HepG2 (cell line): ENCODE data around the gene PLPPR4. TPM values are rescaled to one million over a fixed set of nuclear protein-coding genes. Genes with fewer than 3 reads are reported as not detected.

ENCODE experiments used
- AKNA ChIP-seq: sonication (generic); formaldehyde crosslinking; IDR thresholded peaks from 2 replicates; pipeline ENCODE4 v1.4.0; 2020; ENCODE audit warnings: missing genetic modification reagents, borderline replicate concordance
- ARHGAP35 ChIP-seq: sonication (generic); formaldehyde crosslinking; IDR thresholded peaks from 2 replicates; pipeline ENCODE4 v1.9.0; 2022; ENCODE audit warnings: mild to moderate bottlenecking, inconsistent platforms, moderate library complexity, missing genetic modification reagents, borderline replicate concordance
- ATF3 ChIP-seq: sonication (generic); formaldehyde crosslinking; IDR thresholded peaks from 2 replicates; pipeline ENCODE4 v1.4.0; 2020; ENCODE audit warnings: missing genetic modification reagents
- DDIT3 ChIP-seq: sonication (generic); formaldehyde crosslinking; IDR thresholded peaks from 2 replicates; pipeline ENCODE4 v1.4.0; 2020; ENCODE audit warnings: mild to moderate bottlenecking, missing genetic modification reagents
- HOMEZ ChIP-seq: IDR thresholded peaks from 2 replicates; pipeline ENCODE4 v1.6.1; 2016; ENCODE audit warnings: low read depth
- PHB2 ChIP-seq: fragments of 450-650 bp; IDR thresholded peaks from 2 replicates; pipeline ENCODE4 v1.6.1; 2018; ENCODE audit not compliant: partially characterized antibody
- POLR2A ChIP-seq, 2 experiments: IDR thresholded peaks; 2 replicates each; pipeline ENCODE4 v1.6.1; 2011; ENCODE audit warnings: low read depth in 2 of 2, low read length in 2 of 2, mild to moderate bottlenecking in 1 of 2, moderate library complexity in 1 of 2; ENCODE audit not compliant: insufficient read depth in 1 of 2
- RBM39 ChIP-seq: fragments of 200-400 bp; formaldehyde crosslinking; IDR thresholded peaks from one replicate; pipeline ENCODE4 v1.6.1; 2018; ENCODE audit warnings: antibody characterized with exemption, mild to moderate bottlenecking, low read depth, low read length; ENCODE audit not compliant: poor library complexity, severe bottlenecking
- SNAI1 ChIP-seq: sonication (generic); formaldehyde crosslinking; IDR thresholded peaks from 2 replicates; pipeline ENCODE4 v1.5.0; 2020; ENCODE audit warnings: mild to moderate bottlenecking, missing genetic modification reagents, borderline replicate concordance
- TCF7 ChIP-seq: sonication (generic); IDR thresholded peaks from 2 replicates; pipeline ENCODE4 v1.6.1; 2016; ENCODE audit warnings: antibody characterized with exemption, low read depth
- YEATS2 ChIP-seq: sonication (generic); formaldehyde crosslinking; IDR thresholded peaks from 2 replicates; pipeline ENCODE4 v1.4.0; 2020; ENCODE audit warnings: missing genetic modification reagents, borderline replicate concordance
- ZFP90 ChIP-seq: sonication (generic); formaldehyde crosslinking; IDR thresholded peaks from 2 replicates; pipeline ENCODE4 v1.8.0; 2022; ENCODE audit warnings: missing genetic modification reagents, mild to moderate bottlenecking, inconsistent platforms, borderline replicate concordance
- ZFP91 ChIP-seq: sonication (generic); formaldehyde crosslinking; IDR thresholded peaks from 2 replicates; pipeline ENCODE4 v1.9.0; 2022; ENCODE audit warnings: missing genetic modification reagents, mild to moderate bottlenecking, borderline replicate concordance
- ZNF33A ChIP-seq: sonication (generic); formaldehyde crosslinking; IDR thresholded peaks from 2 replicates; pipeline ENCODE4 v1.5.1; 2020; ENCODE audit warnings: missing genetic modification reagents, mild to moderate bottlenecking, moderate library complexity, borderline replicate concordance
- ZNF382 ChIP-seq: sonication (generic); formaldehyde crosslinking; IDR thresholded peaks from 2 replicates; pipeline ENCODE4 v1.5.0; 2020; ENCODE audit warnings: missing genetic modification reagents, mild to moderate bottlenecking, borderline replicate concordance
- ZNF547 ChIP-seq: sonication (generic); formaldehyde crosslinking; IDR thresholded peaks from 2 replicates; pipeline ENCODE4 v1.5.1; 2020; ENCODE audit warnings: mild to moderate bottlenecking, missing genetic modification reagents
- polyA plus RNA-seq, 8 experiments: library from polyadenylated mRNA; depleted of rRNA in 3 of 8; stranded (reverse) in 7 of 8; unstranded in 1 of 8; fragments of >200 nt; fragmentation: Illumina TruSeq in 4 of 8; extraction: Trizol in 4 of 8; gene quantifications; 2 replicates each; pipeline versions ENCODE4 v1.2.1 to v1.2.3, GENCODE V29; 2011 to 2016; ENCODE audit warnings: low read depth in 4 of 8, missing spikeins in 1 of 8, mixed read lengths in 1 of 8; ENCODE audit not compliant: insufficient read depth in 1 of 8
- total RNA-seq, 5 experiments: library from RNA; depleted of rRNA; stranded (reverse); fragments of >200 nt; fragmentation: Illumina TruSeq; extraction: Trizol; gene quantifications; 2 replicates each; pipeline ENCODE4 v1.2.3, GENCODE V29; 2016; ENCODE audit warnings: low read depth in 1 of 5
- TF ChIP-seq, protein P1 (sequence below): IDR thresholded peaks from 2 replicates; pipeline ENCODE4 v1.6.1; 2012; ENCODE audit warnings: low read length, improper control_type of control experiment

The PLPPR4 gene
- total and polyA plus RNA-seq, 2 of the 13 experiments (the other 11 are each of a cell fraction or from before 2014, with no cell fraction given): not detected

DNA sequence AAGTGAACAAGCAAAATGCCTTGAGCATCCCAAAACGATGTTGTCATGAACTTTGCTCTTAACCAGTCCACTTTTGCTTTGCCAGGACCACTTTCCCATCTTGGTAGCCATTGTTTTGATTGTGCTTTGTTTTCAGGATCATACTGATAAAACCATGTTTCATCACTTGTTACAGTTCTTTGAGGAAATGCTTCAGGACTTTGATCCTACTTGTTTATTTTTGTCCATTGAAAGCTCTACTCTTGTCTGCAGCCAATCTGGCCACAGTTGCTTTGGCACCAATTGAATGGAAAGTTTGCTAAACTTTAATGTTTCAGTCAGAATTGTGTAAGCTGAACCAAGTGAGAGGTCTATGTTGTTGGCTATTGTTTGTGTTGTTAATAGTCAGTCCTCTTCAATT, 12.8 kb downstream of the PLPPR4 start (continued):
- TF ChIP-seq ATF3 (CRISPR knock-in tag) (no peak), YEATS2 (CRISPR knock-in tag) (no peak), RBM39 (no peak), HOMEZ (CRISPR knock-in tag) (peak; percentile 20; the same call in 1 of the 2 replicates), ZNF547 (no peak), POLR2A (IDR thresholded peaks at IDR 0.05; ENCODE audit: insufficient read depth in 1 of 2, low read depth in 2 of 2, low read length in 2 of 2) (no peak), ZFP90 (CRISPR knock-in tag) (no peak), TCF7 (peak; percentile 26; the same call in 1 of the 2 replicates), ARHGAP35 (CRISPR knock-in tag) (no peak), ZNF33A (CRISPR knock-in tag) (no peak), ZNF382 (CRISPR knock-in tag) (no peak), AKNA (CRISPR knock-in tag) (no peak), ZFP91 (no peak), PHB2 (no peak), SNAI1 (CRISPR knock-in tag) (no peak), DDIT3 (CRISPR knock-in tag) (no peak)
- TF ChIP-seq, protein P1, sequence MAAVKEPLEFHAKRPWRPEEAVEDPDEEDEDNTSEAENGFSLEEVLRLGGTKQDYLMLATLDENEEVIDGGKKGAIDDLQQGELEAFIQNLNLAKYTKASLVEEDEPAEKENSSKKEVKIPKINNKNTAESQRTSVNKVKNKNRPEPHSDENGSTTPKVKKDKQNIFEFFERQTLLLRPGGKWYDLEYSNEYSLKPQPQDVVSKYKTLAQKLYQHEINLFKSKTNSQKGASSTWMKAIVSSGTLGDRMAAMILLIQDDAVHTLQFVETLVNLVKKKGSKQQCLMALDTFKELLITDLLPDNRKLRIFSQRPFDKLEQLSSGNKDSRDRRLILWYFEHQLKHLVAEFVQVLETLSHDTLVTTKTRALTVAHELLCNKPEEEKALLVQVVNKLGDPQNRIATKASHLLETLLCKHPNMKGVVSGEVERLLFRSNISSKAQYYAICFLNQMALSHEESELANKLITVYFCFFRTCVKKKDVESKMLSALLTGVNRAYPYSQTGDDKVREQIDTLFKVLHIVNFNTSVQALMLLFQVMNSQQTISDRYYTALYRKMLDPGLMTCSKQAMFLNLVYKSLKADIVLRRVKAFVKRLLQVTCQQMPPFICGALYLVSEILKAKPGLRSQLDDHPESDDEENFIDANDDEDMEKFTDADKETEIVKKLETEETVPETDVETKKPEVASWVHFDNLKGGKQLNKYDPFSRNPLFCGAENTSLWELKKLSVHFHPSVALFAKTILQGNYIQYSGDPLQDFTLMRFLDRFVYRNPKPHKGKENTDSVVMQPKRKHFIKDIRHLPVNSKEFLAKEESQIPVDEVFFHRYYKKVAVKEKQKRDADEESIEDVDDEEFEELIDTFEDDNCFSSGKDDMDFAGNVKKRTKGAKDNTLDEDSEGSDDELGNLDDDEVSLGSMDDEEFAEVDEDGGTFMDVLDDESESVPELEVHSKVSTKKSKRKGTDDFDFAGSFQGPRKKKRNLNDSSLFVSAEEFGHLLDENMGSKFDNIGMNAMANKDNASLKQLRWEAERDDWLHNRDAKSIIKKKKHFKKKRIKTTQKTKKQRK: no peak
